ENCODE results near the gene GRIA3.

- no peak for TF ChIP-seq CTCF (IDR thresholded peaks at IDR 0.05; ENCODE audit: low read depth, low read length)
- no peak for TF ChIP-seq POLR2A (IDR thresholded peaks at IDR 0.05; ENCODE audit: extremely low read depth, insufficient read length)
Measured at GRCh38 chrX:123468481-123468880, 284.4 kb downstream of the GRIA3 start.

Data from NB4 (cell line).